GM19452 (cell line): ENCODE results near the gene VPS36.
"Not testable (repeated sequence)": the region's sequence is repeated elsewhere in the genome, so short reads cannot be mapped to it uniquely, and the experiment has no call there.

ENCODE experiments used
- ATAC-seq: cut with Tn5 transposase; IDR thresholded peaks from one replicate; pipeline ENCODE4 v1.9.1; 2021; ENCODE audit not compliant: unreplicated experiment

Gene VPS36, protein sequence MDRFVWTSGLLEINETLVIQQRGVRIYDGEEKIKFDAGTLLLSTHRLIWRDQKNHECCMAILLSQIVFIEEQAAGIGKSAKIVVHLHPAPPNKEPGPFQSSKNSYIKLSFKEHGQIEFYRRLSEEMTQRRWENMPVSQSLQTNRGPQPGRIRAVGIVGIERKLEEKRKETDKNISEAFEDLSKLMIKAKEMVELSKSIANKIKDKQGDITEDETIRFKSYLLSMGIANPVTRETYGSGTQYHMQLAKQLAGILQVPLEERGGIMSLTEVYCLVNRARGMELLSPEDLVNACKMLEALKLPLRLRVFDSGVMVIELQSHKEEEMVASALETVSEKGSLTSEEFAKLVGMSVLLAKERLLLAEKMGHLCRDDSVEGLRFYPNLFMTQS

DNA sequence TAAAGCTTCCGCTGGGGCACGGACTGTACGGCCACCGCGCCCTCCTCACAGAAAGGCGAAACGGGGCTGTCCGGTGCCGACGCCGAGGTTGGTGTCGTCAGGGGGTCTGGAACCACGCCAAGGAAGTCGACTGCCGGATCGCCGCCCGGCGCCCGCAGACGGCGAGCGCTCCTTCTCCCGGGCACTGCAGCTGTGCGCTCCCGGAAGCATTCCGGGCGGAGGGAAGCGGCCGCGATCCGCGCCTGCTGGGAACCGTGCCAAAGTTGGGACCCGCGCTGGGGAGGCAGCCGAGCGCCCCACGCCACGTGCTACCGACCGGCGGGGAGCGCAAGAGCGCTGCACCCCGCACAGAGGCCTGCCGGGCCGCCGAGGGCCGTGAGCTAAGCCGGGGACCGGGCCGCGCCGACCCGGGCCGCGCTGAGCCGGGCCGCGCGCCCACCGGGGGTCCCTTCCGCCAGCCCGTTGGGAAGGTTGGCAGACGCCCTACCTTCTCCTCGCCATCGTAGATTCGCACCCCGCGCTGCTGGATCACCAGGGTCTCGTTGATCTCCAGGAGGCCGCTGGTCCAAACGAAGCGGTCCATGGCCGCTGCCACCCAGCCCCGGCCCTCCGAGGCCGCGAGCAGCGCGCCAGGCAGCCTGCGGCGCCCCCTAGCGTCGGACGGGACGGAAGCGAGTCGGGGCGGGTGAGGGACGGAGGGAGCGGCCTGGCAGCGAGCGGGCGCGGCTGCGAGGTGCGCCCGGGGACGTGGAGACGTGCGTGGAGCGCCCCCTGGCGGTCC lies at the start of gene VPS36:
Gene VPS36, minus strand, starts transcription at position 623 of the 781 bp plus-strand sequence. Its CDS starts 40 bp downstream, at position 583.
- ATAC-seq = peak; percentile 66

DNA sequence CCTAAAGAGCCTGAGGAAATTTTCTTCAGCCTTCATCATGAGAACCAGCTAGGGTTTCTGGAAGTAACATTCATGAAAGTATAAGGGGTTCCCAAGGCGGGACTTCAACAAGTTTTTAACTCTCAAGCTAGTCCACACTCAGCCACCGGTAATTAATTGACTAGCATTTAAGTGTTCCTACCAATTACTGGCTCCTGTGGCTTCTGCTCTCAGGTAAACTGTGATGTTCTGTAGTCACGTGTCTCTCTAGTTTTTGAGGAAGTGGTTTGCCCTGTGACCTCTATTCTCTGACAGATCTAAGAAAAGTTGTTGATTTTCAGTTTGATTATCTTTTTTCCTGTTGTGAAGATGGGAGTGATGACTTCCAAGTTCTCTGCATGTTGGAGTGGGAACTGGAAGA lies 47.5 kb upstream of the VPS36 start:
- peak; percentile 79 for ATAC-seq

DNA sequence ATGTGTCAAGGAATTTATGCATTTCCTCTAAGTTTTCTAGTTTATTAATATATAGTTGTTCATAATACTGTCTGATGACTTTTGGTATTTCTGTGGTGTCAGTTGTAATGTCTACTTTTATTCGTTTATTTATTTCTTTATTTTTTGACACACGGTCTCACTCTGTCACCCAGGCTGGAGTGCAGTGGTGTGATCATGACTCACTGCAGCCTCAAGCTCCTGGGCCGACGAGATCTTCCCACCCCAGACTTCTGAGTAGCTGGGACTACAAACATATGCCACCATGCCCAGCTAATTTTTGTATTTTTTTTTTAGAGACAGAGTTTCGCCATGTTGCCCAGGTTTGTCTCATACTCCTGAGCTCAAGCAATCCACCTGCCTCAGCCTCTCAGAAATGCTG lies 43.8 kb upstream of the VPS36 start:
- ATAC-seq = not testable (repeated sequence)

GRCh38 chr13:52491015-52491414 lies 40.6 kb upstream of the VPS36 start:
- ATAC-seq = not testable (repeated sequence)

GRCh38 chr13:52488763-52489162 lies 38.3 kb upstream of the VPS36 start:
- not testable (repeated sequence) for ATAC-seq

GRCh38 chr13:52487078-52487477 lies 36.6 kb upstream of the VPS36 start:
- not testable (repeated sequence) for ATAC-seq

DNA sequence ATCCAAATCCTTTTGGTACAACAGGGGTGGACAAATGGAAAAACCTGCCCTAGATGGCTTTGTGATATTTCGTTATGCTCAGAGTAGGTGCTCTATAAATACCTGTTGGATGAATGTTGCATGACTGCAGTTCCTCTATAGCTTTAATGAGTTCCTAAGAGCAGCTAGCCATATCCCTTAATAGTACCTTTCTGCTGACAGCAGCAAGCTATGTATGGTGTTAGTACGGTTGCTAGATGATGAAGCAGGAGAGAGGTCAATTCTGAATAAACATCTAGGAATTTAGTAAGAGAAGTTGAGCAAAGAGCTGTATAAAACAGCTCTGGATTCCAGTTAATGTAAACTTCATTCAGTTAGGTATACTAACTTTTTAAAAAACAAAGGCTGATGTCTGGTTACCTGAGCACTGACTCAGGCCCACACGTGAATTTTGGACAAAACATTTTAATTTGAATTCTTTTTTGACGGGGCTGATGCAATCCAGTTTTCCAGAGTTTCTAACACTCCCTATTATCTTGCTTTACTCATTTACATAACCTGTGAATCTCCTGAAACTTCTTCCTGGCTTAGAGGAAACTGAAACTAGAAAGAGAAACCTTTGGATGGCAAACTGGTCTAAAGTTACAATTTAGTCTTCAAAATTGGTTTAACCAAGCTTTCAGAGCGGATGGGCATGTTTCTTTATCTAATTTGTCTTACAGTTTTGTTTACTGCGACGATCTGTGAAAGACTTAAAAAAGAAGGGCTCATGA lies 30.4 kb upstream of the VPS36 start:
- not testable (repeated sequence) for ATAC-seq

DNA sequence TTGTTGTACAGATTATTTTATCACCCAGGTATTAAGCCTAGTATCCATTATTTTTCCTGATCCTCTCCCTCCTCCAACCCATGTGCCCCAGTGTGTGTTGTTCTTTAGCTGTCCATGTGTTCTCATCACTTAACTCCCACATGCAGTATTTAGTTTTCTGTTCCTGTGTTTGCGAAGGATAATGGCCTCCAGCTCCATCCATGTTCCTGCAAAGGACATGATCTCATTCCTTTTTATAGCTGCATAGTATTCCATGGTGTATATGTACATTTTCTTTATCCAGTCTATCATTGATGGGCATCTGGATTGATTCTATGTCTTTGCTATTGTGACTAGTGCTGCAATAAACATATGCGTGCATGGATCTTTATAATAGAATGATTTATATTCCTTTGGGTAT lies 18.1 kb upstream of the VPS36 start:
- ATAC-seq = not testable (repeated sequence)

- ATAC-seq = no peak
These were observed 13.1 kb upstream of the VPS36 start for GRCh38 chr13:52463526-52463925.

DNA sequence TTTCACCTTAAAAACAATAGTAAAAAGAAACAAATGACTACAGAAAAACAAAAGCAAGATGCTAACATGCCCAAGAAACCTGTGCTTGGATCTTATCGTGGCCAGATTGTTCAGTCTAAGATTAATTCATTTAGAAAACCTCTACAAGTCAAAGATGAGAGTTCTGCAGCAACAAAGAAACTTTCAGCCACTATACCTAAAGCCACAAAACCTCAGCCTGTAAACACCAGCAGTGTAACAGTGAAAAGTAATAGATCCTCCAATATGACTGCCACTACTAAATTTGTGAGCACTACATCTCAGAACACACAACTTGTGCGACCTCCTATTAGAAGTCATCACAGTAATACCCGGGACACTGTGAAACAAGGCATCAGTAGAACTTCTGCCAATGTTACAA lies 10.8 kb upstream of the VPS36 start:
- ATAC-seq = no peak

DNA sequence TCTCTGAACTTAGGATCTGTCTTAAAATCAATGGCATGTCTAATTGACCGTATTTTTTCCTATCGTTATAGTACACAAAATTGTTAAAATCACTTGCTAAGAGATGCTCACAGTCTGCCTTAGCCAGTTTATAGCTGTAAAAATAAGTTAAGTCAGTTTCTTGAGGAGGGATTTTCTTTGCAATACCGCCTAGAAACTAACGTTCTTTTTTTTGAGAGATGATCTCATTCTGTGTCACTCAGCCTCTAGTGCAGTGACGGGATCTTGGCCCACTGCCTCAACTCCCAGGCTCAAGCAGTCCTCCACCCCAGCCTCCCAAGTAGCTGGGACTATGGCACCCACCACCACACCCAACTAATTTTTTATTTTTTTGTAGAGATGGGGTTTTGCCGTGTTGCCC lies 9.2 kb upstream of the VPS36 start:
- ATAC-seq = no peak

- ATAC-seq = peak; percentile 23
These were observed 5.2 kb upstream of the VPS36 start for GRCh38 chr13:52455677-52456041.

DNA sequence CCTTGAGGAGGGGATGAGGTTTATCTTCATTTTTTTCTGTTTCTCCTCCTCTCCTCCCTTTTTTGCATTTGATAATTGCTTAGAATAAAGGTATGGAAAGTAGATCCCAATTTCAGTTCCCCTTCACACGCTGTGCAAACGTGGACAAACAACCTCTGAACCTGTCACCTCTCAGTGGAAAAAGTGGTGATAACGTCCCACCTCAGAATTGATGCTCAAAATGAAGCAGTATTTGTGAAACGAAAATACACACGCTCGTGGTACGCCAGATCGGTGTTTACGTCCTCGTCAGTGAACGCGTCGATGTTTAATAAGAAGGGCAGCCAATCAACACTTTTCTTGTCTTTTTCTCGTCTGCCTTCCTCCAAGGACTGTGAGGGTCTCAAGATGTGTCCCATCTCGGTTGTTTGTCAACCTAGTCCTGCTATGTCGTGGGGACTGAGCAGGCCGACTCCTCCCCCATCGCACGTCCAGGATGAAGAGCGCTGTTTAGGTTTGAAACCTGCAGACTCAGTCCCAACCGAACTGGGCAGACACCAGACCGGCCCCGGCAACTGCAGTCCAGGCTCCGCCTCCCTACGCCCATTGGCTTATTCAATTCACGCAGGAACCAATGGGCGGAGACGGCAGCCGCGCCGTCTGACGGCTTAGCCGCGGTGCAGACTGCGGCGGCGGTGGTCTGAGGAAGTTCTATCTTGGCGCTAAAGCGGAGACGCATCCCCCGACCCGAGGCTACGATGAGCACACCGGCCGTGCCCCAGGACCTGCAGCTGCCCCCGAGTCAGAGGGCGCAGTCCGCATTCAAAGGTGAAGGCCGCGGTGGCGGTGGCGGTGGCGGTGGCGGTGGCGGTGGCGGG lies 4.6 kb upstream of the VPS36 start, which contains the start of gene CKAP2:
Gene CKAP2, plus strand, starts transcription at position 659 of the 857 bp plus-strand sequence. Its CDS starts 79 bp downstream, at position 738.
- ATAC-seq = peak; percentile 65

DNA sequence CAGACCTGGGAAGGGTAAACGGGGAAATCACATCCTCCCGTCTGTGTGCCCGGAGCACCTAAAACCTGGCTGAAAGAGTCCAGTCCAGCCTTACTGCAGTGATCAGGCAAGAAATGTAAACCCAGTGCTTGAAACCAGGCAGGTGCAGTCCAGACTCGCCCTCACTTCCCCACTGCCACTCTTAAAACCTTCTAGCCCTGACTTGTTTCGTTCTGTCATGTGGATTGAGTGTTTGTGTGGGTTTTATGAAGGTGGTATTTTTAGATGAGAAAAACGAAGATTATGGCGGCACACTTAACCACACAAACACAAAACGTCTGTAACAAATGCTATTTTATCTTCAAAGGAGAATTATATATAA lies 4.0 kb upstream of the VPS36 start:
- ATAC-seq = peak; percentile 37

DNA sequence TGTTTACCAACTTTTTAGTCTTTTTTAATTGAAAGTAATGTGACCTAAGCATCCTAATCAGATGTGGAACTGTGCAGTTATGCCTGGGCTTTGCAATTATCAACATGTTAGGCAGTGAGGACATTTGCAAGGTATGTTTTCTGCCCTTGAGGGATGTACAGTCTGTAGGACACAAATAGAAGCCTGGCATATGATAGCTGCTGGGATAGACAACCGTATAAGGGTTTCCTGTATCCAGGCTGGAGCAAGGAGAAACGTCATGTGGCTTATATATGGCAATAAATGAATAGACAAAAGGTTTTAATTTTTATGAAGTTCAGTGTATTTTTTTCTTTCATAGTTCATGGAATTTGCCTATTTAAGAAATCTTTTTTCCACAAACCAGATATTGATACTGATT lies 2.0 kb upstream of the VPS36 start:
- no peak for ATAC-seq

- no peak for ATAC-seq
These were observed 836 bp upstream of the VPS36 start for GRCh38 chr13:52451135-52451804.

DNA sequence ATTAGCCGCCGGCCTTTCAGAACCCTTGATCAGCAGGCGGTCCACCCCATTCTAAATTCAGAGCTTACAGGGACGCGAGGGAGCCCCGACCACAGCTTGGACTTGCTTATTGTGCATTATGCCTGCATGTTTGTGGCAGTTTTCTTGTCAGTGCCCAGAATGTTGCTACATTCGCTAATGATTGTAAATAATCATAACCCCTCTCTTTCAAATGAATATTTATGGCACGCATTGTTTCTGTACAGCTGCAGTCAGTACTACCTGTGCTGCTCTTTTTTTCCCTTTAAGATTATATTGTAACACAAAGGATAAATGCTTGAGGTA lies 321 bp upstream of the VPS36 start:
- no peak for ATAC-seq

GRCh38 chr13:52449331-52450011 lies 963 bp downstream of the VPS36 start:
- no peak for ATAC-seq

- ATAC-seq = no peak
These were observed 2.5 kb downstream of the VPS36 start for GRCh38 chr13:52447815-52448552.
